GM10847 (cell line): ENCODE results near the gene GBP6.

ENCODE experiments used
- POLR2A ChIP-seq: IDR thresholded peaks from 2 replicates; pipeline ENCODE4 v1.6.1; 2011; ENCODE audit not compliant: insufficient read length; ENCODE audit errors: extremely low read depth

GBP6 gene

GRCh38 chr1:89363638-89364536, at the start of gene GBP6:
Gene GBP6 (plus strand): TSS chr1:89364059. CDS start chr1:89368552, 4,493 bp downstream.
- TF ChIP-seq POLR2A, result no peak

DNA sequence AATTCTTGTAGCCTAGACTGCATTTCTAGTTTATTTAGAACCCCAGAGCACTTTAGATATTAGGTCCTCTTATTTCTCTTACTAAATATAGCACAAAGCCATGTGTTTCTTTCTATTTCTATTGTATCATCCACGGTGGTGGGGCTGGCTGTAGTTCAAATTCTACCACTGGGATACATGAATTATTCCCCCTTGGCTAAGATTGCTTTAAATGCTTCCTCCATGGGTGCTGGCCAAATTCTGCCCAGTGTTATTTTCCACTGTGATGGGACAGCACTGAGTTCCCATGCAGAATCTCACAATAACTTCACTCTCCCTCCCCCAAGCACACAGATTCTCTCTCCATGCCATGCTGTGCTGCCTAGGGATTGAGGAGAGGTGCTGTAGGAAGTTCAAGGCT, 41.5 kb upstream of the GBP6 start:
- TF ChIP-seq POLR2A, result no peak

DNA sequence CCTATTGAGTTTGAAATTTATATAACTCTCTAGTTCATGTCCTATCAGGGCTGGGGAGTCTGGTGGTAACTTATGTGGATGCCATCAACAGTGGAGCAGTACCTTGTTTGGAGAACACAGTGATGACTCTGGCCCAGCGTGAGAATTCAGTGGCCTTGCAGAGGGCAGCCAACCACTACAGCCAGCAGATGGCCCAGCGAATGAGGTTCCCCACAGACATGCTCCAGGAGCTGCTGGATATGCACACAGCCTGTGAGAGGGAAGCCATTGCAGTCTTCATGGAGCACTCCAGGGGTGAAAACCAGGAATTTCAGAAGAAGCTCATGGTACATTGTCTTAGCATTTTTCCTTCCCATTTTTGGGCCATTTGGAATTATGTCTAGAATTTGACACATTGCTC, 32.0 kb upstream of the GBP6 start:
- no peak for TF ChIP-seq POLR2A

DNA sequence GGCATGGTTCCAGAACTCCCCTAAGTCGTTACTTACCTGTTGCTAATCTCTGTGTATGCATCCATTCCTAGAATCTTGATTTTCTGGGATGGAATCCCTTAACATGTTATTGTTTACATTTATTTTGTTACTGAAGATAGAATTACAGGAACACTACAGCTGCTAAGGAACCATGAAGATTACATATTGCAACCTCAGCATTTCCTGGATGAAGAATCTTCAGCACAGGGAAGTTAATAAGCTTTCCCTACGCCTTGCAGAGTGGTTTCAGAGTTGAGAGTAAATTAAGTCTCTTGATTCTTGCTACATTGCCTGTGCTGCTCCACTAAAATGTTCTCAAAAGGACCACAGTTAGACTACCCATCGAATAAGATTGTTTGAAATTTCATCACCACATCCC, 31.4 kb upstream of the GBP6 start:
- TF ChIP-seq POLR2A, result no peak

DNA sequence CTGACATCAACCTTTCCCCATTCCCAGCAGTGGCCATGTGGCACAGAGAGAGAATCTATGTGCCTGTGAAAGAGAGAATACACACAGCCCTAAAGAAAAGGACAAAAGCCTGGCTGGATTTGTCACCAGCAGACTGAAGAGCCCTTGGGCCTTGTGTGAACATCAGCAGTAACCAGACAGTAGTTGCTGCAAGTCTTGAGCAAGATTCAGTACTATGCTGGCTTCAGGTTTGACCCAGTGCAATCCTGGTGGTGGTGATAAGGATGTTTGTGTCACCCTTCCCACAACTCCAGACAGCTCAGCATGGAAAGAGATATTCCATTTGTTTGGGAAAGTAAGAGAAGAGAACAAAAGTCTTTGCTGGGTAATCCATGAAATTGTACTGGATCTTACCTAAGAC, 28.4 kb upstream of the GBP6 start:
- no peak for TF ChIP-seq POLR2A

- no peak for TF ChIP-seq POLR2A
Observed at GRCh38 chr1:89337903-89338302, 26.0 kb upstream of the GBP6 start.

DNA sequence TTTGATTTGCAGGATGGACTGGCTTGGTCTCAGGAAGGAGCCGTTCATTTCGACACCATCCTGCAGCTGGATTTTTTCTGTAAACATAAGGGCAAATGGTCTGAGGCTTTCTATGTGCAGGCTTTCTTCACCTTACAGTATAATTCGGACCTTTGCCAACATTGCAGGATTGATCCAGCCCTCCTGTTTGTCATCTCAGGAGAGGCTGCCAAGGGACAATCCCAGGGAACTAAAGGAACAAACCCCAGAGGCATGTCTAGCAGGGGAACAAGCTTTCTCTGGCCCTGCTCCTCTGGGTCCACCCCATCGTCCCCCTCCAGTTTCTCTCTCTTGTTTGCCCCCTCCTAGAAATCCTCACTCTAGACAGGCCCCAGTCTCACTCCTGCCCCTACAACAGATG, 24.8 kb upstream of the GBP6 start:
- no peak for TF ChIP-seq POLR2A

DNA sequence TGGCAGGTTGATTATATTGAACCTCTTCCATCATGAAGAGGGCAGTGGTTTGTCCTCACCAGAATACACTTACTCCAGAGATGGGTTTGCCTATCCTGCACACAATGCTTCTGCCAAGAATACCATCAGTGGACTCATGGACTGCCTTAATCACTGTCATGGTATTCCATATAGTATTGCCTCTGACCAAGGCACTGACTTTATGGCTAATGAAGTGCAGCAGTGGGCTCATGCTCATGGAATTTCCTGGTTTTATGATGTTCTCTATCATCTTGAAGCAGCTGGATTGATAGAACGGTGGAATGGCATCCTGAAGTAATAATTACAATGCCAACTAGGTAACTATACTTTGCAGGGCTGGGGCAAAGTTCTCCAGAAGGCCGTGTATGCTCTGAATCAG, 16.6 kb upstream of the GBP6 start:
- TF ChIP-seq POLR2A, result no peak

DNA sequence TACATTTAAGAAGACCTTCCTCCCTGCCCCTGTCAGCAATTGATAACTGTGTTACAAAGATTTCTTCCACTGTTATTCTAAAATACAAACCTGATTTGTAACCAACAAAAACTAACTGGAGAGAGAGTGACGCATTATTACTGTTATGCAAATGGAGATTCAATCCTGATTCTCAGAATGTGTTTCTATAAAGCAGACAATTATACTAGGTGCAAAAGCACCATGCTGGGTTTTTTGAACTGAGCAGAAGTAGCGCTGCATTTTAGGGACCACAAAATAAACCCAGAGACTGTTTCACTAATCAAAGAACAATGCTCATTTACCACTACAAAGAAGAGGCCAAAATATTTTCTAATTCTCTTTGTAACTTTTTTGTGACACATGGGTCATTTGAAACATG, 13.6 kb upstream of the GBP6 start:
- TF ChIP-seq POLR2A, result no peak

GRCh38 chr1:89351597-89352311, 12.1 kb upstream of the GBP6 start:
- TF ChIP-seq POLR2A, result no peak

DNA sequence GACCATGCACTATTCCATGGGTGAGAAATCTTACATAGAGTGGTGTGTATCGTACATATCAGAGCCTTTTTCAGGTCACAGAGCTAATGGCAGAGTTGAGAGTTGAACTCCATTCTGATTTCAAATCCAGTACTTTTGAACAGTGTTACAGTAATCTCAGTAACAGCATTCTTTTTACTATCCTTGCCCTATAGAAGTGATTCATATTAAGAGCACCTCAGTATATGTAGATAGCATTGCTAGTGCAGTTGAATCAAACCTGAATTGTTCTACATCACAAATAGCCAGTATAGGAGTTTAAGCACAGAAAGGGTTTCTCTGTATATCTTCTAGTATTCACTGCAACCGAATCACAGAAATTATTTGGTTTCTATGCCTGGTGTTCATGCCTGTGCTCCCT, 11.4 kb upstream of the GBP6 start:
- no peak for TF ChIP-seq POLR2A

DNA sequence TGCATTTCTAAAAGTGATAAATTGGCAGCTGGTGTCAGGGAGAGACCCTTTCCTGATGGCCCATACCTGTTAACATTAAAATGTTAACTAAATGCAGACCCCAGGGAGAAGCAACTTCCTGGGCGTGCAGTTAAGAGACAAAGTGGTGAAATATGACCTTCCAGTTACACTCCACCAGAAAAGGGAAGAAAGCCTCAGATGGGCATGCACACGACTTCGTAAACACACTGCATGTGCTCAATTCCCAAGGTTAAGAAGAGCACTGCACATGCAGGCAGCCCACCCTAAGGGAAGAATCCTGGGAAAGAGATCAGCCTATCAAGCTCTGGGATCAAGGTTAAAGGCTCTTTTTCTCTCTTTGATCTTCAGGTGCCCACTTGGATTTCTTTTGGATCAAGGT, 9.7 kb upstream of the GBP6 start:
- TF ChIP-seq POLR2A, result no peak

DNA sequence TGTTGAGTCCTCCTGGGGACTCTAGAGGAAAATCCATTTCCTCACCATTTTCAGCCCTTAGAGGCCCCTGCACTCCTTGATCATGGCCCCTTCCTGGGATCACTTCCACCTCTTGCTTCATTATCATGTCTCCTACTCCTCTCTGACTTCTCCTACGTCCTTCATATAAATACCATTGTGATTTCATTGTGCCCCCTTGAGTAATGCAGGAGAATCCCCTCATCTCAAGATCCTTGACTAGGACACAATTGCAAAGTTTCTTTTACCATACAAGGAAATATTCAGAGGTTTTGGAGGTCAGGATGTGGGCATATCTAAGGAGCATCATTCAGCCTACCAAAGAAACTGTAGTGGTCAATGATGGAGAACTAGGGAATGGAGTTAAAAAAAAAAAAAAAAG, 8.8 kb upstream of the GBP6 start:
- TF ChIP-seq POLR2A, result no peak

- no peak for TF ChIP-seq POLR2A
Observed at GRCh38 chr1:89356658-89357400, 7.0 kb upstream of the GBP6 start.

GRCh38 chr1:89358287-89358893, 5.5 kb upstream of the GBP6 start:
- TF ChIP-seq POLR2A, result no peak
